ENCODE measurements around the gene RPL7L1.

The RPL7L1 gene

DNA sequence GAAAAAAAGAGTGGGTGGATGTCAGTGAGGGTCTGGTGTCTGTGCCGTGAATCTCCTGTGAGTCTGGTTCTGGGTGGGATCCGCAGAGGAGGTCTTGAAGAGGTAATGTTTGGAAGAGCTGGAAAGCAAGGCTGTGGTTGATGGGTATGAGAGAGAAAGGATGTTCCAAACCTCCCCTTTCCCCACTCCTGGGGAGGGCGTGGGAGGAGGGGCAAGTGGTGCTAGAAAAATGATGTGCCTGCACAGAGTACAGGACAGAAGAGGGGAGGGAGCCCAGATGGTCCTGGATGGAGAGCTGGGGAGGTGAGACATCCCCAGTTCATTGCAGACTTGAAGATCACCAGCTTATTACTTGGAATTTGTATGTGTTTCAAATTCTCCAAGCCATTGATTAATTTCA, 53.0 kb downstream of the RPL7L1 start:
- peak overlapping the region; percentile 11 to 84 (median 61) for H3K4me3 Mint-ChIP-seq
- H3K9me3 Mint-ChIP-seq: no peaks in the 10 kb centered on the region
- peaks cover 40% of the 10 kb centered on the region for H3K4me1 Mint-ChIP-seq
- H3K36me3 Mint-ChIP-seq (ENCODE audit: low read depth): peaks cover 47% of the 10 kb centered on the region
- peak overlapping the region; percentile 84 to 99 (median 99) for H3K27ac Mint-ChIP-seq
- no peaks in the 10 kb centered on the region for H3K27me3 Mint-ChIP-seq (ENCODE audit: low read depth)
- no peak for TF ChIP-seq CTCF (IDR thresholded peaks at IDR 0.05; ENCODE audit: unreplicated experiment in 3 of 3)

- H3K27me3 Mint-ChIP-seq (ENCODE audit: low read depth): no peaks in the 10 kb centered on the region
- H3K27ac Mint-ChIP-seq: peak overlapping the region in 1 of 3 experiments; percentile 9
- peak overlapping the region in 1 of 3 experiments; percentile 5 for H3K4me3 Mint-ChIP-seq
- peaks cover 40% of the 10 kb centered on the region for H3K4me1 Mint-ChIP-seq
- no peaks in the 10 kb centered on the region for H3K9me3 Mint-ChIP-seq
- peaks cover 52% of the 10 kb centered on the region for H3K36me3 Mint-ChIP-seq (ENCODE audit: low read depth)
- no peak for TF ChIP-seq CTCF (IDR thresholded peaks at IDR 0.05; ENCODE audit: unreplicated experiment in 3 of 3)
These were observed 53.8 kb downstream of the RPL7L1 start for GRCh38 chr6:42933205-42933604.

DNA sequence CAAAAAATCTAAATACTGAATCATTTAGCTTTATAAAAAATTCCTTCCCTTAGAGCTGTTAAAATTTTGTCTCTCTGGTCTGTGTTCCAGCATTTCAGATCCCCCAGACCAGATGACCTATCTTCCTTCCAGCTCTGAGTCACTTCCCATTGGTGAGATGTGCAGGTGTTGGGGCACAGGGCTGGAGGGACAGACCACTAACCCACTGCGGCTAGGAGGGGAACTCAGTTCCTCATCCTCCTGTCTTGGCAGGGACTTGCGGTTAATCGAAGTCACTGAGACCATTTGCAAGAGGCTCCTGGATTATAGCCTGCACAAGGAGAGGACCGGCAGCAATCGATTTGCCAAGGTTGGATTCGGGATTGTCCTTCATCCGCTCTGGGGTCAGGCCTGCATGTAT, 55.9 kb downstream of the RPL7L1 start:
- no peak overlapping the region for H3K4me3 Mint-ChIP-seq
- peaks cover 64% of the 10 kb centered on the region for H3K36me3 Mint-ChIP-seq (ENCODE audit: low read depth)
- TF ChIP-seq CTCF (IDR thresholded peaks at IDR 0.05; ENCODE audit: unreplicated experiment in 3 of 3): no peak
- no peaks in the 10 kb centered on the region for H3K9me3 Mint-ChIP-seq
- H3K27ac Mint-ChIP-seq: no peak overlapping the region
- H3K27me3 Mint-ChIP-seq (ENCODE audit: low read depth): peaks cover 4% of the 10 kb centered on the region
- peaks cover 25% of the 10 kb centered on the region for H3K4me1 Mint-ChIP-seq

- peaks cover 17% of the 10 kb centered on the region for H3K4me1 Mint-ChIP-seq
- no peak overlapping the region for H3K27ac Mint-ChIP-seq
- no peaks in the 10 kb centered on the region for H3K9me3 Mint-ChIP-seq
- TF ChIP-seq CTCF (IDR thresholded peaks at IDR 0.05; ENCODE audit: unreplicated experiment in 3 of 3): no peak
- no peak overlapping the region for H3K4me3 Mint-ChIP-seq
- H3K27me3 Mint-ChIP-seq (ENCODE audit: low read depth): peaks cover 4% of the 10 kb centered on the region
- peaks cover 63% of the 10 kb centered on the region for H3K36me3 Mint-ChIP-seq (ENCODE audit: low read depth)
These were observed 57.0 kb downstream of the RPL7L1 start for GRCh38 chr6:42936398-42936797.

DNA sequence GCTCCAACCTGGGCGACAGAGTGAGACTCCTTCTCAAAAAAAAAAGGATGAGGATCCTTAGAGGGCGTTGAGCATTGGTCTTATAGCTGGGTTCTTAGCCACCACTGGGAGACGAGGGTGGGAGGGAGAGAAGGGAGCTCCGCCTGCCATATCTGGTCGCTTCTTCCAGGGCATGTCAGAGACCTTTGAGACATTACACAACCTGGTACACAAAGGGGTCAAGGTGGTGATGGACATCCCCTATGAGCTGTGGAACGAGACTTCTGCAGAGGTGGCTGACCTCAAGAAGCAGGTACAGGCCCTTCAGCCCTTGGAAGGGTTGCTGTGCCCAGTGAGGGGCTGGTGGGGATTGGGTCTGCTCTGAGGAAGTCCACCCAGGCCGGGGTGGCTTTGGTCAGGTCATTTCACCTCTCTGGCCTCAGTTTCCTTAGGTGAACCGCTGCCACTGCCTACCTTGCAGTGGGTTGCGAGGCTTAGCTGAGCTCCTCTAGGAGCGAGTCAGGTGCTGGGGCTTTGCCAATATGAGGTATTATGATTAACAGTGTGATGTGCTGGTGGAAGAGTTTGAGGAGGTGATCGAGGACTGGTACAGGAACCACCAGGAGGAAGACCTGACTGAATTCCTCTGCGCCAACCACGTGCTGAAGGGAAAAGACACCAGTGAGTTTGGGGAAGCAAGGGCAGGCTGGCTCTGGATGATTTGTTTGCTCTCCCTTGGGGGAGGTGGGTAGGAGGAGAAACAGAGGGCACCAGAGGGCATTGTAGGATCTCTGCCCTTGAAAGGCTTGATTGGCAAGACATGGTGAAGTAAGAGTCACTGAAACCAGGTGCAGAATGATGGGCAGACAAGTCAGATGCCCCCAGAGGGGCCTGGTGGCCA, 58.4 kb downstream of the RPL7L1 start:
- H3K4me1 Mint-ChIP-seq: peaks cover 7% of the 10 kb centered on the region
- peaks cover 55% of the 10 kb centered on the region for H3K36me3 Mint-ChIP-seq (ENCODE audit: low read depth)
- H3K9me3 Mint-ChIP-seq: no peaks in the 10 kb centered on the region
- no peak for TF ChIP-seq CTCF (IDR thresholded peaks at IDR 0.05; ENCODE audit: unreplicated experiment in 3 of 3)
- peaks cover 4% of the 10 kb centered on the region for H3K27me3 Mint-ChIP-seq (ENCODE audit: low read depth)
- H3K27ac Mint-ChIP-seq: peak overlapping the region in 1 of 3 experiments; percentile 1
- no peak overlapping the region for H3K4me3 Mint-ChIP-seq

DNA sequence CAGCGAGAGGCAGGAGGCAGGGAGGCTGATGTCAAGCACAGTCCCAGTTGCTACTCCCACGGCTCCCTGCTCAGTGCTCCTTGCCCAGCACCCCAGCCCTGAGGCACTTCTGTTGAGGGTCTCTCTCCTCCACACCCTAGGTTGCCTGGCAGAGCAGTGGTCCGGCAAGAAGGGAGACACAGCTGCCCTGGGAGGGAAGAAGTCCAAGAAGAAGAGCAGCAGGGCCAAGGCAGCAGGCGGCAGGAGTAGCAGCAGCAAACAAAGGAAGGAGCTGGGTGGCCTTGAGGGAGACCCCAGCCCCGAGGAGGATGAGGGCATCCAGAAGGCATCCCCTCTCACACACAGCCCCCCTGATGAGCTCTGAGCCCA, 59.0 kb downstream of the RPL7L1 start:
- no peak for TF ChIP-seq CTCF (IDR thresholded peaks at IDR 0.05; ENCODE audit: unreplicated experiment in 3 of 3)
- Mint-ChIP-seq H3K9me3 (no peaks in the 10 kb centered on the region), H3K27me3 (ENCODE audit: low read depth) (peaks cover 4% of the 10 kb centered on the region), H3K27ac (no peak overlapping the region), H3K4me3 (no peak overlapping the region), H3K4me1 (peaks cover 1% of the 10 kb centered on the region), H3K36me3 (ENCODE audit: low read depth) (peaks cover 50% of the 10 kb centered on the region)
